Inflammatory macrophage treated with lipopolysaccharide for 4 hours (primary cell): ENCODE results near the gene CDH8.

Experiments
- DNase-seq: peaks from one replicate; pipeline ENCODE4 v3.0.0-alpha.2; 2020

Gene CDH8

GRCh38 chr16:62036101-62036801 is at the start of gene CDH8:
Gene CDH8, minus strand, starts transcription at chr16:62036438. Its CDS starts 15,035 bp downstream, at chr16:62021403.
- DNase-seq = no peak

- no peak for DNase-seq
These were observed 43.0 kb upstream of the CDH8 start for GRCh38 chr16:62079236-62079635.

GRCh38 chr16:62077998-62078397 is 41.8 kb upstream of the CDH8 start:
- no peak for DNase-seq

DNA sequence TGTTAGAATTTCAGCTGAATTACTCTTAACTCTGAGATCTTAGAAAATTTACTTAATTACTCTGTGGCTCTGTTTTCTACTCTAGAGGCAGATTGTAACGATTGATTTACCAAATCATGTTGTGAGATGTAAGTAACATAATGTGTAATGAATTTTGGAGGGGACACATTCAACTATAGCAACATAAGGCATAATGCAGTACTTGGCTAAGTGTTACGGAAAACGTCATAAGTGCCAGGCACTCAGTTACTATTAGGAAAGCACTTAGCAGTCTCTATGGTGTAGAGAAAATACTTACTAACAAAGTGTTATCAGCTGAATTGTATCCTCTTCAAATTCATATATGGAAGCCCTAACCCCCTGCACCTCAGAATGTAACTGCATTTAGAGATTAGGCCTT is 40.6 kb upstream of the CDH8 start:
- no peak for DNase-seq

DNA sequence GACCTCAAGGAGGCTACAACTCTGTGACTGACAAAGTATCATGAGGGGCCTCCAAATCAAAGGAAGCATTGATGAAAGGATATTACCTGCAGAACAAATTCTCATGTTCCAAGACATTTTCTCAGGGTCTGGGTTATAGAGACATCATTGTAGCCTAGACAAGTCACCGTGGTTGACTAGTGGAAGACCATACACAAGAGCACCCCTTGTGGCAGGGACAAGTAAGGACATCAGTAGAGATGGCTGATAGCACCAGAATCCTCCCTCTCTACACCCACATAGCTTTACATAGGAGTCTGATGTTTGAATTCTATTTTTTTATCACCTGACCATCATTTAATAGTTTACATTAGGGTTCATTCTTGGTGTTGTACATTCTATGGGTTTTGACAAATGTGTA is 32.5 kb upstream of the CDH8 start:
- DNase-seq = no peak

- no peak for DNase-seq
These were observed 31.7 kb upstream of the CDH8 start for GRCh38 chr16:62067981-62068380.

DNA sequence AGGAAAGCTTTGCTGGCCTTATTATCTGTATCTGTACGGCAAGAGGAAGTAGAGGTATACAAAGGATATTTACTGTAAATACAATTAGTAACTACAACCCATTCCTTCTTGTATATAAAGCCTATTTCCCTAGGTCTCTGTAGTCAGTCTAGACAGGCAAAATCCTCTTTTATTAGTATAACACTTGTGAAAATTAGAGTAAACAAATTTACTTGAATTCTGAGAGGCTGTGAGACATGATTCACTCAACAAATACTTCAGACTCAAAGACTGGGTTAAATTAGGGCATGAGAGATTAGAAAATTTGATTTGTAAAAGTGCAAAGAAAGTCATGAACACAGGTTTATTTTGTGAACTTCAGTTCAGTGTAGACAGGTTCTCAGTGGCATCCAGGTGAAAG is 30.9 kb upstream of the CDH8 start:
- DNase-seq = no peak

DNA sequence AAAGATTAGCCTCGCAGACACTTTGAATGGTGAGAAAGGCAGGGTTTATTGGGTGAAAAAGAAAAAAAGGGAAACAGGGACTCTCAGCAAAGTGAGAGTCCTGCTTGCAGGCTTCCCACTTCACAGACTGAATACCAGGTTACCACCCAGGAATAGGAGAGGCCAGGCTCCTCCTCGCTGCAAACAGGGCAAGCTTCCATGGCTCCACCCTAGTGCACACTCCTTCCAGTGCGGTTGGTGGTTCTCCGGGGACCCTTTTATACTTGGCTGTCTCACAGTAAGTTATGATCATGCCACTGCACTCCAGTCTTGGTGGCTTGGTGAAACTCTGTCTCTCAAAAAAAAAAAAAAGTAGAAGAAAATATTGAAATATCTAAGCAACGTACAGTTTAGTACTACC is 30.5 kb upstream of the CDH8 start:
- no peak for DNase-seq

DNA sequence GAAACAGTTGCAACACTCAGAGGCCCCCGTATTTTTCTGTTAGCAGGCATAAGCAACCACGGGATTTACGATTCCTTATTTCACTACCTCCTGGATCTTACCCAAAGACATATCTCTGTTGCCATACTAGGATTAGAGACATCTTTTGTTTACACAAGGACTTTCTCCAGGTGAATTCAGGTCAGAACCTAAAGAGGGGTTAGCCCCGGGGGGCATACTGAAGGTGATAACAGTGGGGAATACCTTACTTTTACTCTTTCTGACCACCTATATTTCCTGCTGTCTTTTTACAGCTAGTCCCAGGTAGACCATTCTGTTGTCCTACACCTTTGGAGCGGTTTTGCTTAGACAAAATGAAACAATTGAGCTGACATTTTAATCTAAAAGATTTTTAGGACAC is 27.9 kb upstream of the CDH8 start:
- DNase-seq = no peak

DNA sequence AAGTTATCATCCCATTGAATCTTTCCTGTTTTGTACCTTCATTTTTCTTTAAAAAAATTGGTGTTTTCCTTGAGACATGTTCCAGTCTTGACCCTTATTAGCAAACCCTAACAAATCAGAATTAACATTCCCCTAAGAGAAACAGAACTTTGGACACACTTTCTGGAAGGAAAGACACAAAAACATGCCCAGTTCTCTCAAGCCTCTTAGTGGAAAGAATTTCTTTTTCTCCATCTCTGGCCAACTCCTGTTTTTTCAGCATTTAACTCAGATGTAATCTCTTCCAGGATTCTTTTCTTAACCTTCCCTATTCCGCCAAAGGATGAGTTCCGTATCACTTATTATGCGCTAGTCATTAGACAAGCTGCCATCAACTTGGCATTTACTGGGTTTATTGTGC is 23.9 kb upstream of the CDH8 start:
- no peak for DNase-seq

- DNase-seq = no peak
These were observed 23.3 kb upstream of the CDH8 start for GRCh38 chr16:62059527-62059926.

DNA sequence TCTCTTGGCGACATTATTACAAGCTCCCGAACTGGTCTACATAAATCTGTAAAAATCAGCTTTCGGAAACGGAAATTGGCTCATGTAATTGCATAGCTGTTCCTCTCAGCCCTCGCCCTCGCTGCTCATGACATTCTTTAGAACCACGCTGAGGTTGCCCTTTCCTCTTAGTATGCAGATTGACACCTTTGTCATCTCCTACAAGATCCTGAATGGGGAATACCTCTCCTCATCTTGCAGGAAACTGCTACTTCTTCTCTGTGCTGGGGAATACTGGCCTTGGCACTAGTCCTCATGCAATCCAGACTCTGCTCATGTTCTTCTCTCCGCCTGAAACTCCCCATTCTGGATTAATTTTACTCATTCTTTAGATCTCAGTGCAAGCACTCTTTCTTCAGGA is 22.2 kb upstream of the CDH8 start:
- DNase-seq = no peak

DNA sequence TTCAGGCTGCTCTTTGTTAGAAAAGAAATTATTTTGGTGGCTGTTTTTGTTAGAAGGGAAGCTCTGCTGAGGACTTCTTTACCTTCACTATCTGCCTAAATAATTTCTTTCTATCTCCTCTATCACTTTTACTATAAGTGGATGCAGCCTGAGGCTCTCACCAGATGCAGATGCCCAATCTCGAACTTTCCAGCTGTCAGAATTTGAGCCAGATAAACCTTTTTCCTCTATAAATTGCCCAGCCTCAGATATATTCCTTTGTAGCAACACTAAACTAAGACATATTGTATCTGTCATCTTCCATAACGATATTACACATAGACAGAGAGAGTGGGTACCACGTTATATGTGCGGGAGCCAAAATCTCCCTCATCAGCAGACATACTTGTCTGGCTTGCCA is 15.7 kb upstream of the CDH8 start:
- no peak for DNase-seq

DNA sequence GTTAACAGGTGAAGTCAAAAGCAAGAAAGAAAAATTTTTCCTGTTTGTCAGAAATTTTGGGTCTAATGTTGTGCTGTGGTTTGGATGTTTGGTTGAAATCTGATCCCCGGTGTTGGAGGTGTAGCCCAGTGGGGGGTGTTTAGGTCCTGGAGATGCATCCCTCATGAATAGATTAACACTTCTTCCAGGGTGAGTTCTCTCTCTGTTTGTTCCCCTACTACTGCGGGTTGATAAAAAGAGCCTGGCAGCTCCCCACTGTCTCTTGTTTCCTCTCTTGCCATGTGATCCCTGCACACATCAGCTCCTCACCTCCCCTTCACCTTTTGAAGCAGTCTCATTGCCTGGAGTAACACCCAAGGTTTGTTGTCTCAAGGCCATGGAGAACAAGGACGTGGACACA is 14.6 kb upstream of the CDH8 start:
- no peak for DNase-seq

DNA sequence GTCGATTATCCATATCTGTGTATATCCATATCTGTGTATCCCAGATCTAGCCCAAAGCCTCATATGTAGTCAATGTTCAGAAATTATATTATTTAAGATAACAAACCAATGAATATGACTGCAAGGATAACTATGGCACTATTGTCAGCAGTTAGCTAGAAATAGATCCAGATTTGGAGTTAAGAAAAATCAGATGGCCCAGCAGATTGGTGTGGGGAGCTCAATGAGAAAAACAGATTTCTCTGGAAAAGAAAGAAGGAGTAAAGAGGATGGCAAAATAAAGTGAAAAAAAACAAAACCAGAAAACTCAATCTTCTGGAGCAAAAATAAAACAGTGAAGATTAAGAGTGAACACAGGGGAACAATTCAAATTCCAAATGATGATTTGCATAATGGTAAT is 10.6 kb upstream of the CDH8 start:
- no peak for DNase-seq

- no peak for DNase-seq
These were observed 5.2 kb upstream of the CDH8 start for GRCh38 chr16:62041401-62041800.

- no peak for DNase-seq
These were observed 2.4 kb upstream of the CDH8 start for GRCh38 chr16:62038646-62039045.

DNA sequence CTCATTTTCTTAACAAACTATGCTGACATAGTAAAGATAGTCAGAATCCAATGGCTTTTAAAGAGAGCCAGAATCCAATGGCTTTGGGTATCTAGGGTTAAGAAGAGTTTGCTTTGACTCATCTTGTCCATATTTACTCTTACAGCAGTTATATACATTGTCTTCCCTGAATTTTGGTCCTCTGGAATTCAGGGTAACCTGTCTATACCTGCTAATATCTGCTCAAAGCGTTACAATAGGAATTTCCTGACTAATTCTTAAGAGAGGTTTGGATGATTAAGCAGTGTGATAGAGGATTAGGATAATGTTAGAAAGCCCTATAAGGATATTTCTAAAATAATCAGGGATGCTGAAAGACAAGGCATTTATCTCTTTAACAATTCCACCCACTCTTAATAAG is 2.0 kb upstream of the CDH8 start:
- no peak for DNase-seq

GRCh38 chr16:62036802-62037135 is 531 bp upstream of the CDH8 start:
- no peak for DNase-seq

- no peak for DNase-seq
These were observed 834 bp downstream of the CDH8 start for GRCh38 chr16:62035115-62036092.

DNA sequence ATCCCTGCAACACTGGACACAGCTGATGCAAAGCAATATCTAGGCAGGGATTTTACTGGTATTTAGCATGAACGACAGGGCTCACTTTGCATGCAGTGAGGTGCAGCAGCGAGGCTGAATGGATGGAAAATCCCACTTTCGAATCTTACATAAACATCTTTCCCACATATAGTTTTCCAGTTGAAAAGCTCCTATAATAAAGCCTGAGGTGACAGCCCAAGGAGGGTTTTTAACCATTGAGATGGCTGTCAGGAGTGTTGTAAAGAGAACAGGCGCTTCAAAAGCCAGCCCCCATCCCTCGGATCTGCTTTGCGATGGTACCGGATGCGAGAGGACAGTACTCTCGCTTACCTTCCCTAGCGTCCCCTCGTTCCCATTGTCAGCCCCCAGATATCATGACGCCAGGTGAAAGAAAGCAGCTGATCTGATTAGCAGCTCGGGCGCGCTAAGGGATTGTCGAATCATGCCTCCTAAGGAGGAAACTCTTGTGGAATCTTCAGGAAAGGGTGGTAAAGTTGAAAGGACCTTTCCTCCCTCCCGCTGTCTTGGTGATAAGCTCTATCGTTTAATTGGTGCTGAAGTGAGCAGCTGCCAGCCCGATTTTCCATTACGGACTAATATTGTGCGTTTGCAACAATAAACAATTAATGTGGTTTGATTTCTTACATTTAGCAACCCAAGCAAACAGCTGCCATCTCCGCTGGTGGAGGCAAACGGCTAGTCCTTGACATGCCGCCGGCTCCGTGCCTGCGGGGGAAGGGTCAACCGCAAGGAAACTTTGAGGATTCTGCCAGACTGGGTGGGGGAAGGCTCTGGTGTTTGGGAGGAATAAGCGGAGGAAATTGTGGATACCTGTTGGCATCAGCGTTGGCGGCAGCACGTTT is 1.8 kb downstream of the CDH8 start:
- no peak for DNase-seq

DNA sequence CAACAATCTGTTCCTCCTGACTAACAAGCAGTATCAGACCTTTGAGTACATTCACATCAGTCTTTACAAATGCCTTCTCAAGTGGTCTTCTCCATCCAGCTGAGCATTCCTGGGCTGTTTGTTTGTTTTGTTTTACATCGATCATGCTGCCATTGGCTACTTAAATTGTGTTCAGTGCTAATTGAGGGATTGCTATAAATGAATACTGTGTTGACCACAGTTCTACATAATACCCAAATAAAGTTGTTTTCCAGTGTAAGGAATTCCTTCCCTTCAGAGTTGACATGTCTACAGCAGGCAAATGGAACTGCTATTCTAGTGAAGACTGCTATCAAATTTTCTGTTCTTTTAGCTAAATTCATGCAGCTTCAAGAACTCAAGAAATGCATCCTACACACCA is 3.2 kb downstream of the CDH8 start:
- no peak for DNase-seq

DNA sequence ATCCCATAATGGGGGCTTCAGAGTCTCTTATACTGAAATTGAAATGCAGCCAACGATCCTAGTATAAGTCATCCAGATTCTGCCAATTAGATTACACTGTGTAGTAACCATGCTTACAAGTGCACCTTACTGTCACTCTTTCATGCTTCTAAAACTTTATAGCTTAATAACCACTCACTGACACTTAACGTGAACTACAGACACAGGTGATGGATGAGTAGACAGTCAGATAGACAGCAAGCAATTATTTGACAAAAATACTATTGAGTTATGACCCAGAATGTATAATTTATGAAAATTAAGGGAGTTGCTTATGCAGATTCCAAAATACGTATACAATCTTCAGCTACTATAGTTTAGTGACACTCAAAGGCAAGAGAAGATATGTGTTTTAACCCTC is 6.3 kb downstream of the CDH8 start:
- no peak for DNase-seq
